HG03025 (cell line): ENCODE data around the gene ZNF516.
"Not testable (repeated sequence)": the region's sequence is repeated elsewhere in the genome, so short reads cannot be mapped to it uniquely, and the experiment has no call there.

Experiments
- ATAC-seq: cut with Tn5 transposase; IDR thresholded peaks from one replicate; pipeline ENCODE4 v1.9.1; 2021; ENCODE audit warnings: mild to moderate bottlenecking, moderate library complexity; ENCODE audit not compliant: unreplicated experiment, low FRiP score

Gene ZNF516

GRCh38 chr18:76474824-76475223 lies 20.2 kb downstream of the ZNF516 start:
- ATAC-seq = no peak

GRCh38 chr18:76473521-76473920 lies 21.5 kb downstream of the ZNF516 start:
- ATAC-seq = not testable (repeated sequence)

GRCh38 chr18:76472829-76473228 lies 22.2 kb downstream of the ZNF516 start:
- ATAC-seq = no peak

- no peak for ATAC-seq
Observed at GRCh38 chr18:76471593-76471992, 23.4 kb downstream of the ZNF516 start.

GRCh38 chr18:76468345-76469304 lies 26.4 kb downstream of the ZNF516 start:
- no peak for ATAC-seq

GRCh38 chr18:76467371-76468190 lies 27.5 kb downstream of the ZNF516 start:
- no peak for ATAC-seq

- ATAC-seq = no peak
Observed at GRCh38 chr18:76466410-76466991, 28.5 kb downstream of the ZNF516 start.

GRCh38 chr18:76465630-76466409 lies 29.2 kb downstream of the ZNF516 start:
- no peak for ATAC-seq

- ATAC-seq = no peak
Observed at GRCh38 chr18:76464281-76465259, 30.5 kb downstream of the ZNF516 start.

- no peak for ATAC-seq
Observed at GRCh38 chr18:76463872-76464271, 31.2 kb downstream of the ZNF516 start.

GRCh38 chr18:76463358-76463757 lies 31.7 kb downstream of the ZNF516 start:
- no peak for ATAC-seq

- ATAC-seq = no peak
Observed at GRCh38 chr18:76462326-76462694, 32.7 kb downstream of the ZNF516 start.

- no peak for ATAC-seq
Observed at GRCh38 chr18:76461692-76462325, 33.2 kb downstream of the ZNF516 start.

GRCh38 chr18:76461148-76461547 lies 33.9 kb downstream of the ZNF516 start:
- no peak for ATAC-seq

- no peak for ATAC-seq
Observed at GRCh38 chr18:76460482-76460881, 34.6 kb downstream of the ZNF516 start.

GRCh38 chr18:76459687-76460350 lies 35.2 kb downstream of the ZNF516 start:
- ATAC-seq = no peak

GRCh38 chr18:76459312-76459686 lies 35.7 kb downstream of the ZNF516 start:
- ATAC-seq = no peak
